ENCODE results near the gene SASH1. TPM values are rescaled to one million over a fixed set of nuclear protein-coding genes. Genes with fewer than 3 reads are reported as not detected.

Gene SASH1
- total RNA-seq, 2 donors from 2014 or later, result 4.6 to 12.4 TPM

- peaks cover 46% of the 10 kb centered on the region for H3K36me3 ChIP-seq (ENCODE audit: control insufficient read depth, insufficient read depth, low read length)
- Mint-ChIP-seq H3K9me3 (no peaks in the 10 kb centered on the region), H3K4me3 (no peak overlapping the region), H3K27me3 (ENCODE audit: insufficient read depth) (no peaks in the 10 kb centered on the region), H3K27ac (no peak overlapping the region), H3K4me1 (peaks cover 8% of the 10 kb centered on the region), H3K36me3 (ENCODE audit: low read depth) (peaks cover 34% of the 10 kb centered on the region)
- TF ChIP-seq CTCF (conservative IDR thresholded peaks at IDR 0.05), result no peak
- H3K9me3 ChIP-seq (ENCODE audit: control insufficient read depth, low read length), result no peaks in the 10 kb centered on the region
- H3K27ac ChIP-seq (ENCODE audit: low read depth, low read length), result no peak overlapping the region
- no peaks in the 10 kb centered on the region for H3K4me1 ChIP-seq (ENCODE audit: control insufficient read depth, insufficient read depth, low read length)
- H3K4me3 ChIP-seq (ENCODE audit: low read length), result no peak overlapping the region
- H3K27me3 ChIP-seq (ENCODE audit: control insufficient read depth, insufficient read depth, low read length, poor library complexity, severe bottlenecking), result no peaks in the 10 kb centered on the region
- WGBS, 2 experiments (ENCODE audit: insufficient coverage in 1 of 2, insufficient read length in 1 of 2), result 92 to 93% methylated on average over 14 to 22 of the region's 22 CpGs
- H3K9ac ChIP-seq (ENCODE audit: extremely low read depth, low read length, poor library complexity, severe bottlenecking), result no peak overlapping the region
- DNase-seq, result no peak
Measured at GRCh38 chr6:148548065-148548748, 205.6 kb downstream of the SASH1 start.

GRCh38 chr6:148548749-148549140, 206.1 kb downstream of the SASH1 start:
- no peaks in the 10 kb centered on the region for H3K27me3 Mint-ChIP-seq (ENCODE audit: insufficient read depth)
- Histone ChIP-seq H3K4me3 (ENCODE audit: low read length) (no peak overlapping the region), H3K27ac (ENCODE audit: low read depth, low read length) (no peak overlapping the region), H3K36me3 (ENCODE audit: control insufficient read depth, insufficient read depth, low read length) (peaks cover 42% of the 10 kb centered on the region), H3K4me1 (ENCODE audit: control insufficient read depth, insufficient read depth, low read length) (no peaks in the 10 kb centered on the region), H3K27me3 (ENCODE audit: control insufficient read depth, insufficient read depth, low read length, poor library complexity, severe bottlenecking) (no peaks in the 10 kb centered on the region), H3K9ac (ENCODE audit: extremely low read depth, low read length, poor library complexity, severe bottlenecking) (no peak overlapping the region), H3K9me3 (ENCODE audit: control insufficient read depth, low read length) (peaks cover 5% of the 10 kb centered on the region)
- H3K36me3 Mint-ChIP-seq (ENCODE audit: low read depth), result peaks cover 34% of the 10 kb centered on the region
- peaks cover 8% of the 10 kb centered on the region for H3K4me1 Mint-ChIP-seq
- no peak overlapping the region for H3K27ac Mint-ChIP-seq
- DNase-seq, result no peak
- no peak overlapping the region for H3K4me3 Mint-ChIP-seq
- TF ChIP-seq CTCF (conservative IDR thresholded peaks at IDR 0.05), result no peak
- peaks cover 4% of the 10 kb centered on the region for H3K9me3 Mint-ChIP-seq
- 89 to 100% methylated on average over 2 to 4 of the region's 4 CpGs for WGBS, 2 experiments (ENCODE audit: insufficient coverage in 1 of 2, insufficient read length in 1 of 2)

GRCh38 chr6:148550569-148550968, 207.9 kb downstream of the SASH1 start:
- WGBS, 2 experiments (ENCODE audit: insufficient coverage in 1 of 2, insufficient read length in 1 of 2), result 80 to 90% methylated on average over 7 of the region's 7 CpGs
- Histone ChIP-seq H3K4me3 (ENCODE audit: low read length) (no peak overlapping the region), H3K27me3 (ENCODE audit: control insufficient read depth, insufficient read depth, low read length, poor library complexity, severe bottlenecking) (no peaks in the 10 kb centered on the region), H3K4me1 (ENCODE audit: control insufficient read depth, insufficient read depth, low read length) (no peaks in the 10 kb centered on the region), H3K9me3 (ENCODE audit: control insufficient read depth, low read length) (peaks cover 7% of the 10 kb centered on the region), H3K27ac (ENCODE audit: low read depth, low read length) (no peak overlapping the region), H3K36me3 (ENCODE audit: control insufficient read depth, insufficient read depth, low read length) (peaks cover 25% of the 10 kb centered on the region), H3K9ac (ENCODE audit: extremely low read depth, low read length, poor library complexity, severe bottlenecking) (no peak overlapping the region)
- Mint-ChIP-seq H3K4me1 (peaks cover 8% of the 10 kb centered on the region), H3K4me3 (no peak overlapping the region), H3K27ac (peak overlapping the region; percentile 82), H3K36me3 (ENCODE audit: low read depth) (peaks cover 29% of the 10 kb centered on the region), H3K27me3 (ENCODE audit: insufficient read depth) (no peaks in the 10 kb centered on the region), H3K9me3 (peaks cover 11% of the 10 kb centered on the region)
- no peak for DNase-seq
- no peak for TF ChIP-seq CTCF (conservative IDR thresholded peaks at IDR 0.05)
